K562 (cell line): ENCODE results near the gene RPTOR. TPM values are rescaled to one million over a fixed set of nuclear protein-coding genes. Genes with fewer than 3 reads are reported as not detected.

Experiments
- BACH1 ChIP-seq: fragments of 200-800 bp; sonication (Bioruptor generic); IDR thresholded peaks from 2 replicates; pipeline ENCODE4 v1.6.1; 2016; ENCODE audit warnings: missing genetic modification characterization, missing compliant biosample characterization
- CHD1 ChIP-seq: fragments of 200-600 bp; sonication (generic); IDR thresholded peaks from one replicate; pipeline ENCODE4 v1.6.1; 2012; ENCODE audit warnings: mild to moderate bottlenecking, moderate library complexity, low read length, inconsistent platforms
- GTF2B ChIP-seq: IDR thresholded peaks from 2 replicates; pipeline ENCODE4 v1.6.1; 2011; ENCODE audit not compliant: insufficient read length; ENCODE audit errors: extremely low read depth
- GTF3C2 ChIP-seq: IDR thresholded peaks from 3 replicates; pipeline ENCODE4 v1.6.1; 2011; ENCODE audit warnings: borderline replicate concordance, mild to moderate bottlenecking, moderate library complexity; ENCODE audit not compliant: insufficient read length; ENCODE audit errors: extremely low read depth
- HNRNPK ChIP-seq: fragments of 200-400 bp; formaldehyde crosslinking; IDR thresholded peaks from one replicate; pipeline ENCODE4 v1.6.1; 2018; ENCODE audit warnings: mild to moderate bottlenecking, low read depth, low read length; ENCODE audit not compliant: poor library complexity, severe bottlenecking
- MYC ChIP-seq, 2 experiments: fragments of 250-450 bp in 1 of 2; sonication (Bioruptor Pico) in 1 of 2; IDR thresholded peaks; 2 replicates each; pipeline versions ENCODE4 v1.5.1 to v1.6.1; 2012 to 2021; ENCODE audit warnings: low read depth in 2 of 2, borderline replicate concordance in 1 of 2, improper control_type of control experiment in 1 of 2, low read length in 1 of 2, mild to moderate bottlenecking in 1 of 2, moderate library complexity in 1 of 2
- NR2C2 ChIP-seq, 2 experiments: fragments of 200-800 bp in 1 of 2; sonication (Bioruptor generic) in 1 of 2; sonication (generic) in 1 of 2; formaldehyde crosslinking in 1 of 2; IDR thresholded peaks; 2 replicates each; pipeline versions ENCODE4 v1.6.1 to v1.8.0; 2016 to 2022; ENCODE audit warnings: mild to moderate bottlenecking in 1 of 2, missing compliant biosample characterization in 1 of 2, missing genetic modification characterization in 1 of 2, missing genetic modification reagents in 1 of 2
- NR2F6 ChIP-seq: fragments of 450-650 bp; formaldehyde crosslinking; IDR thresholded peaks from 2 replicates; pipeline ENCODE4 v1.4.0; 2020; ENCODE audit warnings: mild to moderate bottlenecking
- POLR2AphosphoS5 ChIP-seq: IDR thresholded peaks from 2 replicates; pipeline ENCODE4 v1.6.1; 2011; ENCODE audit warnings: mild to moderate bottlenecking, low read depth, low read length, moderate library complexity; ENCODE audit not compliant: control insufficient read depth, insufficient read depth
- RHOXF2B ChIP-seq: fragments of 250-450 bp; sonication (Bioruptor Pico); conservative IDR thresholded peaks from 2 replicates; pipeline ENCODE4 v1.5.1; 2021
- RNF2 ChIP-seq: sonication (generic); IDR thresholded peaks from 2 replicates; pipeline ENCODE4 v1.6.1; 2016
- SNIP1 ChIP-seq: fragments of 450-650 bp; IDR thresholded peaks from 2 replicates; pipeline ENCODE4 v1.7.1; 2017; ENCODE audit warnings: low read depth, mild to moderate bottlenecking
- TRIM24 ChIP-seq, 2 experiments: fragments of 450-650 bp; IDR thresholded peaks; 2 replicates each; pipeline ENCODE4 v1.6.1; 2016
- ZBTB49 ChIP-seq: sonication (generic); formaldehyde crosslinking; IDR thresholded peaks from 2 replicates; pipeline ENCODE4 v1.8.0; 2022; ENCODE audit warnings: missing genetic modification reagents, mild to moderate bottlenecking, borderline replicate concordance
- ZNF41 ChIP-seq: fragments of 250-450 bp; sonication (Bioruptor Pico); conservative IDR thresholded peaks from 2 replicates; pipeline ENCODE4 v1.4.0; 2020; ENCODE audit warnings: mild to moderate bottlenecking
- ZNF57 ChIP-seq: fragments of 450-650 bp; formaldehyde crosslinking; IDR thresholded peaks from 2 replicates; pipeline ENCODE4 v1.4.0; 2020; ENCODE audit warnings: mild to moderate bottlenecking, moderate library complexity
- polyA plus RNA-seq, 8 experiments: library from polyadenylated mRNA; depleted of rRNA in 4 of 8; stranded (reverse) in 5 of 8; unstranded in 3 of 8; fragments of >200 nt; fragmentation: Nextera tagmentation in 2 of 8; fragmentation: Illumina TruSeq in 1 of 8; extraction: Ambion mirVana in 2 of 8; extraction: Trizol in 1 of 8; gene quantifications; 2 replicates each; pipeline versions ENCODE4 v1.2.1 to v1.2.3, GENCODE V29; 2011 to 2014; ENCODE audit warnings: inconsistent platforms in 1 of 8, missing spikeins in 1 of 8
- total RNA-seq, 7 experiments: library from RNA; depleted of rRNA in 6 of 7; stranded (reverse); fragments of >200 nt in 6 of 7; fragmentation: Illumina TruSeq in 2 of 7; extraction: Trizol in 2 of 7; gene quantifications; 2 replicates each; pipeline versions ENCODE4 v1.2.1 to v1.2.3, GENCODE V29; 2011 to 2021; ENCODE audit warnings: low replicate concordance in 1 of 7
- TF ChIP-seq, protein P1 (sequence below), 3 experiments: fragments of 200-800 bp in 1 of 3; fragments of 250-450 bp in 1 of 3; fragments of 450-650 bp in 1 of 3; sonication (Bioruptor Pico) in 1 of 3; sonication (Bioruptor generic) in 1 of 3; formaldehyde crosslinking in 1 of 3; IDR thresholded peaks; 2 replicates each; pipeline versions ENCODE4 v1.6.1 to v1.8.0; 2016 to 2022; ENCODE audit warnings: mild to moderate bottlenecking in 2 of 3, missing genetic modification characterization in 2 of 3, missing compliant biosample characterization in 1 of 3, moderate library complexity in 1 of 3

The RPTOR gene
- total and polyA plus RNA-seq, 9 of the 15 experiments (the other 6 are each of a cell fraction or from before 2014, with no cell fraction given) = 0.24 to 54.1 (median 10.2) TPM

DNA sequence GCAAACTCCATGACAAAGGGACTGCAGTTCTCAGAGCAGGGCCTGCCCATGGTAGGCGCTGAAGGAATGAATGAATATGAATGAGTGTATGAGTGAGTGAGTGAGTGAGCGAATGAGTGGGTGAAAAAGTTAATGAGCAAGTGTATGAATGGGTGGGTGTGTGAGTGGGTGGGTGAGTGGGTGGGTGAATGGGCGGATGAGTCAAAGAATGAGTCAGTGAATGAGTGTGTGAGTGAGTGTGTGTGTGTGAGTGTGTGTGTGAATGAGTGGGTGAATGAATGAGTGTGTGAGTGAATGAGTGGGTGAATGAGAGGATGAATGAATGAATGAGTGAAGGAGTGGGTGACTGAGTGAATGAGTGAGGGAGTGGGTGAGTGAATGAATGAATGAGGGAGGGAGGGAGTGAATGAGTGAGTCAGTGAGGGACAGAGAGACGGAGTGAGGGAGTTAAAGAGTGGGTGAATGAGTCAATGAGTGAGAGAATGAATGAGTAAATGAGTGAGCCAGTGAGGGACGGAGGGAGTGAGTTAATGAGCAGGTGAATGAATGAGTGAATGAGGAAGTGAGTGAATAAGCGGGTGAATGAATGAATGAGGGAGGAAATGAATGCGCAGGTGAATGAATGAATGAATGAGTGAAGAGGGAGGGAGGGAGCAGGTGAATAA is 435.9 kb downstream of the RPTOR start (continued):
- TF ChIP-seq ZNF41 (CRISPR knock-in tag) (no peak), RNF2 (no peak), MYC (IDR thresholded peaks at IDR 0.05; ENCODE audit: low read depth, low read length) (no peak), MYC (CRISPR knock-in tag; IDR thresholded peaks at IDR 0.05; ENCODE audit: borderline replicate concordance, low read depth) (no peak), NR2C2 (CRISPR knock-in tag; IDR thresholded peaks at IDR 0.05) (no peak), NR2C2 (tag; IDR thresholded peaks at IDR 0.05) (no peak), SNIP1 (no peak; the same call in 1 of the 2 replicates), ZBTB49 (no peak), GTF2B (no peak), NR2F6 (CRISPR knock-in tag) (no peak), RHOXF2B (CRISPR knock-in tag) (no peak), GTF3C2 (no peak), HNRNPK (no peak), BACH1 (tag) (no peak), ZNF57 (CRISPR knock-in tag) (no peak), CHD1 (no peak), TRIM24 (IDR thresholded peaks at IDR 0.05) (peak; percentile 69 to 78), POLR2AphosphoS5 (no peak)
- TF ChIP-seq, protein P1, sequence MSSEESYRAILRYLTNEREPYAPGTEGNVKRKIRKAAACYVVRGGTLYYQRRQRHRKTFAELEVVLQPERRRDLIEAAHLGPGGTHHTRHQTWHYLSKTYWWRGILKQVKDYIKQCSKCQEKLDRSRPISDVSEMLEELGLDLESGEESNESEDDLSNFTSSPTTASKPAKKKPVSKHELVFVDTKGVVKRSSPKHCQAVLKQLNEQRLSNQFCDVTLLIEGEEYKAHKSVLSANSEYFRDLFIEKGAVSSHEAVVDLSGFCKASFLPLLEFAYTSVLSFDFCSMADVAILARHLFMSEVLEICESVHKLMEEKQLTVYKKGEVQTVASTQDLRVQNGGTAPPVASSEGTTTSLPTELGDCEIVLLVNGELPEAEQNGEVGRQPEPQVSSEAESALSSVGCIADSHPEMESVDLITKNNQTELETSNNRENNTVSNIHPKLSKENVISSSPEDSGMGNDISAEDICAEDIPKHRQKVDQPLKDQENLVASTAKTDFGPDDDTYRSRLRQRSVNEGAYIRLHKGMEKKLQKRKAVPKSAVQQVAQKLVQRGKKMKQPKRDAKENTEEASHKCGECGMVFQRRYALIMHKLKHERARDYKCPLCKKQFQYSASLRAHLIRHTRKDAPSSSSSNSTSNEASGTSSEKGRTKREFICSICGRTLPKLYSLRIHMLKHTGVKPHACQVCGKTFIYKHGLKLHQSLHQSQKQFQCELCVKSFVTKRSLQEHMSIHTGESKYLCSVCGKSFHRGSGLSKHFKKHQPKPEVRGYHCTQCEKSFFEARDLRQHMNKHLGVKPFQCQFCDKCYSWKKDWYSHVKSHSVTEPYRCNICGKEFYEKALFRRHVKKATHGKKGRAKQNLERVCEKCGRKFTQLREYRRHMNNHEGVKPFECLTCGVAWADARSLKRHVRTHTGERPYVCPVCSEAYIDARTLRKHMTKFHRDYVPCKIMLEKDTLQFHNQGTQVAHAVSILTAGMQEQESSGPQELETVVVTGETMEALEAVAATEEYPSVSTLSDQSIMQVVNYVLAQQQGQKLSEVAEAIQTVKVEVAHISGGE (CRISPR knock-in tag; IDR thresholded peaks at IDR 0.05) = no peak
